Right lobe of liver (tissue), 4 donors: ENCODE data around the gene BDH1.

Source experiments
- CTCF ChIP-seq, 4 donors: fragments of 200-600 bp in 3 of 4; fragments of 450-650 bp in 1 of 4; IDR thresholded peaks; one replicate each; pipeline versions ENCODE4 v1.5.1 to v1.8.0; 2016 to 2022; ENCODE audit warnings: antibody characterized with exemption in 4 of 4, mild to moderate bottlenecking in 2 of 4
- POLR2A ChIP-seq: fragments of 450-650 bp; IDR thresholded peaks from one replicate; pipeline ENCODE4 v1.6.1; 2017; ENCODE audit warnings: antibody characterized with exemption, mild to moderate bottlenecking
- donor health status: DM: no; HTN: no; CAD: no.
- donor health status: DM: no; HTN: no; CAD: no.
- donor health status: DM: no; HTN: yes; CAD: no.

GRCh38 chr3:197593046-197593380 lies 37.2 kb upstream of the BDH1 start:
- TF ChIP-seq CTCF (IDR thresholded peaks at IDR 0.05) (no peak), POLR2A (no peak)
